ENCODE measurements around the gene TBC1D7.

Gene TBC1D7

DNA sequence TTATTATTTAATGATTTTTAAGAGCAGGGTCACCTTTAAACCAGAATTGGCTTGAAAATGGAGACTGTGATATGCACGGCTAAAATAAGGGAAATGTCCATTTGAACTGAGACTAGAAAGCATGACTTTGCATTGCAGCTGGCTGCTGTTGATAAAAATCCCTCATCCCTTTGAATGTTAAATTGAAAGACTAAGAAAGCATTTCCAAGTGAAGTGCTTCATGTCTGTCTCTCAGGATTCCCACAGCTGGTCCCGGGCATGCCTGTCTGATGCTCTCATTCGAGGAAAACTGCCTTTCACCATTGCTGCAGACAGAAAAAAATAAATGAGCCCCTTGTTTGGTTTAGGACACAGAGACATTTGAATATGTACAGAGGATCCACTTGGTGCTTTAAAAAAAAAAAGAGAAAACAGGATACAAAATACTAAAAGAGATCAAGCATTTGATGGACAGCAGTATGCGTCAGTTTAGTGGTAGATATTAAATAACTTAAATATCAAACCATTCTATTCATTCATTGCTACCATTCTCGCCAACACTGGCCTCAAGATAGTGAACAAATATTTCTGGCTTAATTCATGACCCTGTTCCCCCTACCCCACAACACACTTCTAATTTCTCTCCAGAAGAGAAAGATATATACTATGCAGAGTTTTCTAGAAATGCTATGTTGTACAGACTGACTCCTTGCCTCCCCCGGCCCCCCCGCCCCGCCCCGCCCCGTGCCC lies 55.0 kb downstream of the TBC1D7 start:
- peak; percentile 70 to 73 for DNase-seq
- TF ChIP-seq GATA1 (IDR thresholded peaks at IDR 0.05; ENCODE audit: low read depth, low read length) (no peak), POLR2A (IDR thresholded peaks at IDR 0.05; ENCODE audit: low read length) (no peak)

DNA sequence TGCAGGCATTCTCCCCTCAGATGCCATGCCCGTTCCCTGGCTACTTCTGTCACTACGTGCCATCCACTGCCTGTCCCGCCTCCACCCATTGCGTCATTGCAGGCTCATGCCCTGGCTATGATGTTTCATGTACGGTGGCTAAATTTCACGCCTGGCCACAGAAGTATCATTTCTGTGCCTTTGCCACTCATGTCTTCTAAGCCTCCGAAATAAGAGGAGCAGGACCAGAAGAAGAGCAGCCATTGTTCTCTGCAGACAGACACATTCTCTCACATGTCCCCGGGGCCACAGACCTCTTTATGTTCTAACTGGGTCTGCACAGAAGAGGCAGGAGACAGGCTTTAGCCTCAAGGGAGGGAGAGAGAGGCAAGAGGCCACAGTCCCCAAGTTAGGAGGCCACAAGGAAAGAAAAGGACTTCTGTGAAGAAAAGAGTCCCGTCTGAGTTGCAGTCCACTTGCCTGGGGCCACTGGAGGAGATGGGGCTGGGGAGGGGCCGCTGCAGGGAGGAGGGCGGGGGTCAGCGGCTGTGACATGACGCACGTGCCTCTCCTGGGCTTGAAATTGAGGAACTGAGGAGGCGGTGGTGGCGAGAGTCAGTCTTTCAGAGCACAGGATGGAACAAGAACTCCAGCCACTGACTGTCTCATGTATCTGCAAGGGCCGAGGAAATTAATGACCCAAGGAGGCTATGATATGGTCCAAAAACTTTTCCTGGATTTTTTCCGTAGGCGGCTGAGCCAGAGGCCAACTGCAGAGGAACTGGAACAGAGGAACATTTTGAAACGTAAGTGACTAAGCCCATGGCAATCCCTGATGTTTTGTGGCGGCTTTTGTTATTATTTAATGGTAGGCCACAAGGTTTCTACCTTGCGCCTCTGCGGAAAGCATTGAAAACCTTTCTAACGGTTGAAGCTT lies 55.9 kb downstream of the TBC1D7 start:
- no peak for TF ChIP-seq GATA1 (IDR thresholded peaks at IDR 0.05; ENCODE audit: low read depth, low read length)
- TF ChIP-seq POLR2A (IDR thresholded peaks at IDR 0.05; ENCODE audit: low read length) = peak; percentile 26
- DNase-seq = peak; percentile 34 to 51

DNA sequence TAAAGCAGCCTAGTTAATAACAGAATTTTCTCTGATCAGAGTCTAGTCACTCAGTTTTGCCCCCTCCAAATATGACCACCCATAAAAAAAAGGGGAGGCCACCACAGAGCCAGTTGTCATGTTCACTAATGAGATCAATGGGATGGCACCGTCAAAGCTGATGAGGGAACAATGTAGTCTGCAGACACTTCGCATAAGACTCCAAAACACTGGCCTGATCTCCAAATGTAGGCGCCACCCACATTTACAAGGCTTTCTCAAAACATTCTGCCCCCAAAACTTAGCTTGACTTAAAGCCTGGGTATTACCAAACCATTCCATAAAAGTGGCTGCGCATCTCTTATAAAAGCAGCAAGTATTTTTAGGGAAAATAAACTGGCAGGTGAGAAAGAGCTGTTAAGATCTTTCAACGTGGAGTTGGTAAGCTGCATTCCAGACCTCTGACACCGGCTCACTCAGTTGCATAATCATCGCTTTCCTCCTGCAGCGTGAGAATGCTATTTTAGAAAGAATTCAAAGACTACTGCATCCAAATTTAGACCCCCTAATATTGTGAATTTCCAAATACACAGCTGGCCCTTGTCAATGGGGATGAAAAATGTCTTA lies 59.3 kb downstream of the TBC1D7 start:
- DNase-seq = no peak
- TF ChIP-seq GATA1 (IDR thresholded peaks at IDR 0.05; ENCODE audit: low read depth, low read length) = no peak

DNA sequence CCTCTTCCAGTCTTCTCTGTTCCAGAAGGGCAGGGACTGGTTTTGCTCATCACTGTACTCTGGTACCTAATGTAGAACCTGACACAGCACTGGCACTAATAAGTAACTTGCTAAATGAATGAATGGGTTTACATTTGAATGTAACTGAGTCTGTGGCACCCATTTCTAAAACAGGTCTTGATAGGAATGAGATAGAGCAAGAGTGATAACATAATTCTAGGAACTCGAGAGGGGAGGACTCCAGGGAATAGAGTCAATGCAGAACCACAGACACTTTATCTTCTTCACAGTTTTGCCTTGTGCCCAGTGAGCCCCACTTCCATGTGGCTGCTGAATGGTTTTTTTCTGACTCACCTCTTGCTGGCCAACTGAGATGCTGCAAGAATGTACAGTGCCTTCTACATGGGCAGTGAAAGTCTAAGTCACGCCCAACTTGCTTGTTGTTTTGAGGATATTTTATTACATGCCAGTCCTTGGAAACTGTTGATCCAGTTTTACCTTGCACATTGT lies 61.1 kb downstream of the TBC1D7 start:
- DNase-seq = peak in 1 of 2 experiments; percentile 15
- TF ChIP-seq GATA1 (IDR thresholded peaks at IDR 0.05; ENCODE audit: low read depth, low read length) (no peak), POLR2A (IDR thresholded peaks at IDR 0.05; ENCODE audit: low read length) (no peak)

DNA sequence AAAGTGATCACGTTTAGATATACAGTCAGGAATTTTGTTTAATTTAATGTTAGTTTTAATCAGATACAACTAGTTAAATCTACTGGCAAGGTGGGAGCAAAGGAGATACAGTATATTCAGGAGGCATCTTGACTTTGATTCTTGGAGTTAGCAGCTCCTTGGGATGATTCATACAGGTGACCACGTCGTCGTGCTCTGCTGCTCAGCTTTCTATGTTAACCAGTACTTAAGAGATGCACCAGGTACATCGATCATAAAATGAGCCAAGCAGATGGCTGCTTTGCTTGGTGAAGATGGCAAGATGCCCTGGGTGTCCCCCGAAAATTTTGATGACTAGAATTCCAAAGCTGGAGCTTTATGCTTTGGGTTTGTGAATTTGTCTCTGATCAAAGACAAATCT lies 64.7 kb downstream of the TBC1D7 start:
- TF ChIP-seq POLR2A (IDR thresholded peaks at IDR 0.05; ENCODE audit: low read length) (no peak), GATA1 (IDR thresholded peaks at IDR 0.05; ENCODE audit: low read depth, low read length) (no peak)
- DNase-seq = no peak

DNA sequence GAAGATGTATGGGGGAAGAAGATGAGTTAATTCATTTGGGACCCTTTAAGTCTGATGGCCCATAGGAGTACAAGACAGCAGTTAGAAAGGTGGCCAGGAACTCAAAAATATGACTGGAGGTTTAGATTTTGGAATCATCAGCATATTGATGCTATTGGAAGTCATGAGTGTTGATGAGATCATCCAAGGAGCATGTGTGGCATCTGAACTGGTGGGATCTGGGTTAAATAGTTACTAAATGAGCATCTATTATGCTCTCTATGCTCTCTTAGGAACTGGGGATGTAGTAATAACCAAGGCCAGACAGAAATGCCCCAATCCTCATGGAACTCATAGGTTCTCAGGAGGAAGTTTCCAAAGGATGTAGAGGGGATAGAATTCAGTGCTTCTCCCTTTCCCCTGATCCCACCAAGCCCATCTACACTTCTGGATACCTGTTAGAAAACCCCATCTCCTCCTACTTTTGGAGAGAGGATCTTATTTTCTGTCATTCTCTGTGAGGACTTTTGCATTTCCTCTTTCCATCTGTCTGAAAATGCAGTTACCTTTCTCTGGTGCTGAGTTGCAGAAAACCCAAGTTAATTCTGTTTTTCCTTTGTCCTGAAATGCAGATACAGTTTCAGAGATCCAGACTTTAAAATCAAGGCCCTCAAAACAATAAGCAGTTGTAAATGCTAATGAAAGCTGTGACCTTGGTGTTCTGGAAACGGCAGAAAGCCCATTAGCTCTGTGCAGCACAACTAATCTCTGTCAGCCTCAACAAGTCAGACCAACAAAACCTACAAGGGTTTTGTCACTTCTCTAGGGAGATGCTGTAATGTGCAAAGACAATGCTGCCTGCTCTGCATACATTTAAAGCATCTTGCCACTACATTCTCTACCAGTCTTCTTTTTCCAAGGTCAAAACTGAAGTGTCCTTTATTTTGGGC lies 65.8 kb downstream of the TBC1D7 start:
- DNase-seq = no peak
- TF ChIP-seq GATA1 (IDR thresholded peaks at IDR 0.05; ENCODE audit: low read depth, low read length) (no peak), POLR2A (IDR thresholded peaks at IDR 0.05; ENCODE audit: low read length) (no peak)

DNA sequence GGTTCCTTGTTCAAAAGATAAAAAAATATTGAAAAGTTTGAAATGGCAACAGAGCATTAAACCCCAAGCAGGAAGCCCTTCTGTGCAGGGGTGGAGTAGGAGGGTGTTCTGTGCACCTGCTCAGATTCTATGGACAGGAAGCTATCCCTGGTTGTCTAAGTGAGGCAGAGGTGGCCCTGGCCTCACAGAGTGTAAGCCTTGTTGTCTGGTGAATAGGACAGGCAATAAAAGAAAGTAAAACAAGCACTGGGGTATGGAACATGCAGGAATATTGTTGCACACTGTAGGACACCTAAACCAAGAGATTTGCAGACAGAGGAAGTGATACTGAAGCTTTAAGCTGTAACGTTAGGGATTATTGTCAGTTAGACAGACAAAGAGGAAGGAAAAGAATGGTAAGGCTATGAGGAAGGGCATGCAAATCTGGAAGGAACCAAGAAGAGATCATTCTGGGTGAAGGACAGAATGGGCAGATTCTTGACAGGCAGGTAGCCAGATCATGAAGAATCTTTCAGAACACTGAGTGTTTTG lies 66.8 kb downstream of the TBC1D7 start:
- no peak for DNase-seq
- TF ChIP-seq GATA1 (IDR thresholded peaks at IDR 0.05; ENCODE audit: low read depth, low read length) (no peak), POLR2A (IDR thresholded peaks at IDR 0.05; ENCODE audit: low read length) (no peak)

DNA sequence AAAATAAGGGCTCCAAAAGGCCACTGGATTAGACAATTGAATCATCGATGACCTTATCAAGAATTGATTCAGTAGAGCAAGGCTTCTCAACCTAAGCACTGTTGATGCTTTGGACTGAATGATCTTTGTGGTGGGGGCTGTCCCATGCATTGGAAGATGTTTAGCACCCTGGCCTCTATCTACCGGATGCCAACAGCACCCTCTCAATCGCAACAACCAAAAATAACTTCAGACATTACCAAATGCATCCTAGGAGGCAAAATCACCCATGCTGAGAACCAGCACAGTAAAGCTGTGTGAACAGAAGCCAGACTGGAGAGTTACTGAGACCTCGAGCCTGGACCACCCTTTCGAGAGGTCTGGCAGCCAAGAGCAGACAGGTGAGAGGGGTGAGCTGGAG lies 67.5 kb downstream of the TBC1D7 start:
- TF ChIP-seq POLR2A (IDR thresholded peaks at IDR 0.05; ENCODE audit: low read length) (no peak), GATA1 (IDR thresholded peaks at IDR 0.05; ENCODE audit: low read depth, low read length) (no peak)
- DNase-seq = no peak

DNA sequence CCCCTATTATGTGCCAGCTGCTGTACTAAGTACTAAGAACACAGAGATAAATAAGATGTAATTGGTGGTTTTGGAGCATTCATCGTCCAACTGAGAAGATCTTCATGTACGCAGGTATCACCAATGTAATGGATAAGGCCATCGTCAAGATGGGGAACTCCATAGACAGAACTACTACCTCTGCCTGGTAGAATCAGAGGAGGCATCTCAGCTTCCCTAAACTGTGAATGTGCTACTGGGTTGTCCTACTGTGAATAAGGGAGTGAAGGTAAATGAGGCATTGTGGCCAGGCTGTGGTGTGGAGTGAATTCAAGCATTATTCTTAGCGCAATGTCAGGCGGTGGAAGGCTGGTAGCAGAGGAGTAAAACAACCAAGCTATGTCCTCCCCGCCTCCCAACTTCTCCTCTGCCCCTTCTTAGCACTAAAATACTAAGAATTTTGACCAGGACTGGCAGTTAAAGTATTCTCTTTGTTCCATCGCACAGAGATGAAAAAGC lies 68.2 kb downstream of the TBC1D7 start:
- TF ChIP-seq GATA1 (IDR thresholded peaks at IDR 0.05; ENCODE audit: low read depth, low read length) = no peak
- no peak for TF ChIP-seq POLR2A (IDR thresholded peaks at IDR 0.05; ENCODE audit: low read length)
- no peak for DNase-seq

DNA sequence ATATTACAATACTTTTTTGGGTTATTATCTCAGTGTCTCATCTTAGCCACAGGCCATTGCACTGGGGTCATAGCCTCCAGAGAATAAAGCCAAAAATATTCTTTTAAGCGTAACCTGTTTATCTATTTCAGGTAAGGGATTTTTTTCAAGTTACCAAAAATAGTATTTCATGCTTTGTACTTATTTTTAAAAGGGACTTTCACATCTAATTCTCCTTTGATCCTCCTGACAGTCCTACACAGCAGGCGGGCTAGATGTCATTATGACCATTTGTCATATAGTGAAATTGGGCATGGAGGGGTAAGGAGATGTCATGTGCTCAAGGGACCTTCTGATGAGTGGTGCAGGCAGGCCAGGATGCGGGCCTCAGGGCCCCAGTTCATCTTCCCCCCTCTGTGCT lies 68.9 kb downstream of the TBC1D7 start:
- DNase-seq = no peak
- TF ChIP-seq GATA1 (IDR thresholded peaks at IDR 0.05; ENCODE audit: low read depth, low read length) (no peak), POLR2A (IDR thresholded peaks at IDR 0.05; ENCODE audit: low read length) (no peak)

DNA sequence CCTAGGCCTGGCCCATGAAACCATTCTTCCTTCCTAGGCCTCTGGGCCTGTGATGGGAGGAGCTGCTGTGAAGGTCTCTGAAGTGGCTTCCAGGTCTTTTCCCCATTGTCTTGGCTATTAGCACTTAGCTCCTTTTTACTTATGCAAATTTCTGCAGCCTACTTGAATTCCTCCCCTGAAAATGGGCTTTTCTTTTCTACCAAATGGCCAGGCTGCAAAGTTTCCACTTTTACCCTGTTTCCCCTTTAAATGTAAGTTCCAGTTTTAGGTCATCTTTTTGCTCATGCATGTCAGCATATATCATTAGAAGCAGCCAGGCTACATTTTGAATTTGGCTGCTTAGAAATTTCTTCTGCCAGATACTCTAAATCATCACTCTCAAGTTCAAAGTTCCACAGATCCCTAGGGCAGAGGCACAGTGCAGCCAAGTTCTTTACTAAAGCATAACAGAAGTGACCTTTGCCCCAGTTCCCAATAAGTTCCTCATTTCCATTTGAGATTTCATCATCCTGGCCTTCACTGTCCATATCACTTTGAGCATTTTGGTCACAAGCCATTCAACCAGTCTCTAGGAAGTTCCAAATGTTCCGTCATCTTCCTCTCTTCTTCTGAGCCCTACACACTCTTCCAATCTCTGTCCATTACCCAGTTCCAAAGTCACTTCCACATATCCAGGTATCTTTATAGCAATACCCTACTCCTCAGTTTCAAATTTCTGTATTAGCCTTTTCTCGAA lies 71.9 kb downstream of the TBC1D7 start:
- no peak for DNase-seq
- TF ChIP-seq POLR2A (IDR thresholded peaks at IDR 0.05; ENCODE audit: low read length) (no peak), GATA1 (IDR thresholded peaks at IDR 0.05; ENCODE audit: low read depth, low read length) (no peak)
